K562 (cell line): Measurements from ENCODE around the gene RAB4B.

Experiments
- NBN ChIP-seq: fragments of 450-650 bp; IDR thresholded peaks from 2 replicates; pipeline ENCODE4 v1.6.1; 2016; ENCODE audit warnings: low read depth, mild to moderate bottlenecking
- PML ChIP-seq: IDR thresholded peaks from 2 replicates; pipeline ENCODE4 v1.6.1; 2012; ENCODE audit warnings: low read length, inconsistent platforms
- SP1 ChIP-seq: sonication (generic); formaldehyde crosslinking; IDR thresholded peaks from 2 replicates; pipeline ENCODE4 v1.8.1; 2022; ENCODE audit warnings: mild to moderate bottlenecking, missing genetic modification reagents
- TCF7 ChIP-seq: sonication (generic); IDR thresholded peaks from 2 replicates; pipeline ENCODE4 v1.6.1; 2016; ENCODE audit warnings: antibody characterized with exemption, borderline replicate concordance
- TOE1 ChIP-seq, 2 experiments: fragments of 450-650 bp in 1 of 2; sonication (generic) in 1 of 2; formaldehyde crosslinking in 1 of 2; IDR thresholded peaks; 2 replicates each; pipeline versions ENCODE4 v1.7.1 to v1.8.0; 2016 to 2022; ENCODE audit warnings: borderline replicate concordance in 2 of 2, mild to moderate bottlenecking in 2 of 2, antibody characterized with exemption in 1 of 2, inconsistent platforms in 1 of 2, low read depth in 1 of 2, missing genetic modification reagents in 1 of 2, moderate library complexity in 1 of 2
- ZNF354B ChIP-seq: fragments of 250-450 bp; sonication (Bioruptor Pico); IDR thresholded peaks from 2 replicates; pipeline ENCODE4 v1.4.0; 2020
- TF ChIP-seq, protein P1 (sequence below), 3 experiments: IDR thresholded peaks in 2 of 3; conservative IDR thresholded peaks in 1 of 3; 2 replicates each; pipeline ENCODE4 v1.5.1; 2011 to 2012; ENCODE audit warnings: low read length in 3 of 3, mild to moderate bottlenecking in 3 of 3, control low read depth in 2 of 3, improper control_type of control experiment in 1 of 3, inconsistent platforms in 1 of 3, low read depth in 1 of 3, mixed read lengths in 1 of 3, moderate library complexity in 1 of 3; ENCODE audit not compliant: insufficient read depth in 2 of 3

DNA sequence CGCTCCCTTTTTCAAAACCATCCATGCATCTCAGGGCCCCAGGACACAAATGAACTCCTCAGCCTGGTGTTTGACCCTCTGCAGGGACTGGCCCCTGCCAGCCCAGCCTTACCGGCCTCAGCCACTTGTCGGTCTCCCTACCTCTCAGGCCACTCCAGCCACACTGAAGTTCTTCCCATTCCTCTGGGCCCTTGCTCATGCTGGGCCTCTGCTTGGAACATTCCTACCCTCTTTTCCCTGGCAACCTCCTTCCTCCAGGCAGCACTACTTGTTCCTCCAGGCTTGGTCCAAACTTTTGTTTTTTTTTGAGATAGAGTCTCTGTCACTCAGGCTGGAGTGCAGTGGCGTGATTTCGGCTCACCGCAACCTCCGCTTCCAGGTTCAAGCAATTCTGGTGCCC lies 13.3 kb downstream of the RAB4B start:
- TF ChIP-seq ZNF354B (CRISPR knock-in tag) (no peak), PML (no peak), NBN (no peak), SP1 (CRISPR knock-in tag) (no peak), TOE1 (IDR thresholded peaks at IDR 0.05; ENCODE audit: borderline replicate concordance) (no peak), TOE1 (CRISPR knock-in tag; IDR thresholded peaks at IDR 0.05; ENCODE audit: borderline replicate concordance, low read depth) (no peak), TCF7 (no peak)
- TF ChIP-seq, protein P1, sequence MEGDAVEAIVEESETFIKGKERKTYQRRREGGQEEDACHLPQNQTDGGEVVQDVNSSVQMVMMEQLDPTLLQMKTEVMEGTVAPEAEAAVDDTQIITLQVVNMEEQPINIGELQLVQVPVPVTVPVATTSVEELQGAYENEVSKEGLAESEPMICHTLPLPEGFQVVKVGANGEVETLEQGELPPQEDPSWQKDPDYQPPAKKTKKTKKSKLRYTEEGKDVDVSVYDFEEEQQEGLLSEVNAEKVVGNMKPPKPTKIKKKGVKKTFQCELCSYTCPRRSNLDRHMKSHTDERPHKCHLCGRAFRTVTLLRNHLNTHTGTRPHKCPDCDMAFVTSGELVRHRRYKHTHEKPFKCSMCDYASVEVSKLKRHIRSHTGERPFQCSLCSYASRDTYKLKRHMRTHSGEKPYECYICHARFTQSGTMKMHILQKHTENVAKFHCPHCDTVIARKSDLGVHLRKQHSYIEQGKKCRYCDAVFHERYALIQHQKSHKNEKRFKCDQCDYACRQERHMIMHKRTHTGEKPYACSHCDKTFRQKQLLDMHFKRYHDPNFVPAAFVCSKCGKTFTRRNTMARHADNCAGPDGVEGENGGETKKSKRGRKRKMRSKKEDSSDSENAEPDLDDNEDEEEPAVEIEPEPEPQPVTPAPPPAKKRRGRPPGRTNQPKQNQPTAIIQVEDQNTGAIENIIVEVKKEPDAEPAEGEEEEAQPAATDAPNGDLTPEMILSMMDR (IDR thresholded peaks at IDR 0.05 in 2 of 3, conservative IDR thresholded peaks at IDR 0.05 in 1 of 3; ENCODE audit: insufficient read depth in 2 of 3, low read depth in 1 of 3, low read length in 3 of 3): no peak
